ENCODE measurements around the gene CRTAC1.
A peak's percentile ranks its signal among the peaks of the same experiment; 100 is the strongest.

CRTAC1 gene

DNA sequence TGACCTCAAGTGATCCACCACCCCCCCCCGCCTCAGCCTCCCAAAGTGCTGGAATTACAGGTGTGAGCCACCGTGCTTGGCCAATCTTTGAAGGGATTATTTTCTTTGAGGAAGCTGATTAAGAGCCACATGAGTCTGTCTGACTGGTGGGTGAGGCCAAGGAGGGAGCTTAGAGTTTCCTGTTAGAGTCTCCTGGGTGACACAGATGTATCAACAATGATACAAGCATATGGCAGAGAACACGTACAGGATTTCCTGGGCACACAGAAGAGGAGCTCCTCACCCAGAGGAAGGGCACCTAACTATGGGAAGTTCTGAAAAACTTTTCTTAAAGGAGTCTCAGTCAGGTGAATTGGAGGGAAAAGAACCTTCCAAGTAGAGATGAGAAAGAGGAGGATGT, 111.4 kb downstream of the CRTAC1 start:
- DNase-seq: no peak

DNA sequence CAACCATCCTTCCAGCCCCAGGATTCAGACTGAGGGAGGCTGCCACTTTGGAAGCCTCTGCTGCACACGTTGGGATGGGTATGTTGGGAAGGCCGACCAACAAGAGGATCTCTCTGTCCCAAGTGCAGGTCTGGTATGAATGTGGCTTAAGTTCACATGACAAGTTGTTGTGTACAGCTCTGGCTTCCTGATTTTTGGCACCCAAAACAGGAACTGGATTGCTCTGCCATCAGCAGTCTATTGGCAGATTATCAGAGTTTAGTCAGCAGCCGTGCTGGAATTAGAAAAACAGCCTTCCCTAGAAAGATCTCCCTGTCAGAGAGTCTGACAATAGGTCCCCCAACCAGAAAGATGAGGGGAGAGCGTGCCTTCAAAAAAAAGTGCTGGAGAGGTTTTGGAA, 113.8 kb downstream of the CRTAC1 start:
- DNase-seq: no peak

DNA sequence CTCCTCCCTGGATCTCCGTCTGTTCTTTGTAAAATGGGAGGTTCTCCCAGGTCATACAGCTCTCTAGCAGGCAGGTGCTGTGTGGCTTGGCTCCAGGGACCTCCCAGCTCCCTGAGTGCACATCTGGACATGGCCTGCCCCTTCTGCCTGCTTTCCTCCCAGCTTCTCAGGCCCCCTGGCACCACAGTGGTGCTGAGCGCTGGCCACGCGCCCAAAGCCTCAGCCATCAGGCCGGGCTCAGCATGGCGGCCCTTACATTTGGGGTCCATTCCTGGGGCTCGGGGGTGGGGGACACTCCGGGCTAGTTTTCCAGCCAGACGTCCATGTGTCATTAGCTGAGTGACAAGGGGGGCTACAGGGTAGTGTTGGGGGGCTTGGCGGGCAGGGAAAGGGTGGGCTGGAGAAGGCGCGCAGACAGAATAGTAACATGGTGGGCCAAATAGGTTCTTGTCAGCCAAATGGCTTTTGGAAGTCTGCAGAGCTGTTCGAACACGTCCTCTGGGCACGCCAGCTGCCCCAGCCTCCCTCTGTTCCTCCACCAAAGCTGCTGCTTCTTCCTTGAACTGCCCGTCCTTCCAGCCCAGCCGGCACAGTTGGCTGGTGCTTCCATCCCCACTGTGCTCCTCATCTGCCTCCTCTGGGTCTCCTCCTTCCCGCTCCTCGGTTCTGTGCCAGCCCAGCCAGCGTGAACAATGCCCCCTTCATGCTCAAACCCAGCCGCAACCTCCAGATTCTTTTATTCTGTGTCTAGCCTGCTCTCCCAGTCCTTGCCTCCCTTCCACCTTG, 114.9 kb downstream of the CRTAC1 start:
- no peak for DNase-seq

DNA sequence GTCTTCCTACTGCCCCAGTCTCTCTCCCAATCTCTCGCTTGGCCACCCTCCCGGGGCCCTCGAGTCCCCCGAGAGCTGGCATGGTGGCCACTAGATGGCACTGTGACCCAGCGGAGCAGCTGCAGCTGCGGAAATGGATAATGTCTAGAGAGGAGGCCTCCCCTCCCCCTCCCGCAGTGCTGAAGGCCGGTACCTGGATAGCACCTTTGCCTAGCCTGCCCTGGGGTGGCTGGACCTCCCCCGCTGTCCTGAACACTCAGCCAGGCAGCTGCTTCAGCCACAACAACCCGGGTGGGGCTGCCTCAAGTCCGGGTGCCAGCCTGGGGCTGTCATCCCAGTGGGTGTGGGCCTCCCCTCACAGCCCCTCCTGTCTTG, 115.6 kb downstream of the CRTAC1 start:
- DNase-seq: peak; percentile 69

- no peak for DNase-seq
Measured at GRCh38 chr10:97914171-97914836, 116.1 kb downstream of the CRTAC1 start.

DNA sequence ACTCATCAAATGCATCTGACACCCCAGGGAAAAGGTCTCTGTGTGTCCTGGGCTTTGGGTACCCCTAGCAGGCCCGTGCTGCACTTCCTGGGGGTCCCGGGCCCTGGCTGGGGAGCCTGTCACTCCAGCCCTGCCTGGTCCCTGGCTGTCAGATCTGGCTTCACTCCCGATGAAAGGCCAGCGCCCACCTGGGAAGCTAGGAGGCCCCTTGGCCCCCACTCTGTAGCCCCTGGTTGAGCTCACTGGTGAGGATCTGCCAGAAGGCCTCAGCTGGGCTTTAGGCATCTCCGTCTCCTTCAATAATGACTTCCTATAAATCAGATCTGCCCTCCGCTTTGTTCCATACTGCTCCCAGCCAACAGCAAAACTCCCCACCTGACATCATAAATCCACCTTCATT, 116.8 kb downstream of the CRTAC1 start:
- no peak for DNase-seq

DNA sequence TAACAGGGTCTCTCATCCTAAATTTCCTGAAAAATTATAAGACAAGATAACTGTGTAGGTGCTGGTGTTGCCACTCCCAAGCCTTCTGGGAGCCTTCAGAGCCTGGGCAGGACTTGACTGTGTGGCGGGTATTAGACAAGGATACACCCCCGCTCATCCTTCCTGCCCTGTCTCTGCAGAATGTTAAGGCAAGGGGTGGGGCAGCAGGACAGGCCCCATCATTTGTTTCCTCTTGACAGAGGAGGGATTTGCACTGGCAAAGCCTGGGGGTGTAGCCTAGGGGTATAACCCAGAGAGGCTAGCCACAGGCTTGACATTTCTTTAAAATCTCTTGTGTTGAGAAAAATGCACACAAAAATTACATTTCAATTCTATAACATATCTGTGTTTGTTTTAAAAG, 117.2 kb downstream of the CRTAC1 start:
- no peak for DNase-seq

DNA sequence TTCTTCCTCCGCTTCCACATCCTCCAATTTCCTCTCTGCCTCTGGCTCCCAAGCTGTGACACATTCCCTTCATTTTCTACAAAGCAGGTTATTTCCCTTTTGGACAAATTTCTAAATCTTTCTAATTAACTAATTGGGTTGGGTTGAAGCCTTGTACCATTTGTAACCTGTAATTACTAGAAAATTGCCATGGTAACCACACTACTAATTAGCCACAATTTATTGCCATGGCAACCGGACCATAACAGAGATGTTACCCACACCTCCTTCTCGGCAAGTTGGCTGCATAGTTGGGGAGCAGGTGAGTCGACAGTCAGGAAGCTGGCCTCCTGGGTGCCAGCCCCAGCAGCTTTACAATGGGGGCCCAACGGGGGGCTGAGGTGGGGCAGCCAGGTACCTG, 119.2 kb downstream of the CRTAC1 start:
- DNase-seq: no peak

DNA sequence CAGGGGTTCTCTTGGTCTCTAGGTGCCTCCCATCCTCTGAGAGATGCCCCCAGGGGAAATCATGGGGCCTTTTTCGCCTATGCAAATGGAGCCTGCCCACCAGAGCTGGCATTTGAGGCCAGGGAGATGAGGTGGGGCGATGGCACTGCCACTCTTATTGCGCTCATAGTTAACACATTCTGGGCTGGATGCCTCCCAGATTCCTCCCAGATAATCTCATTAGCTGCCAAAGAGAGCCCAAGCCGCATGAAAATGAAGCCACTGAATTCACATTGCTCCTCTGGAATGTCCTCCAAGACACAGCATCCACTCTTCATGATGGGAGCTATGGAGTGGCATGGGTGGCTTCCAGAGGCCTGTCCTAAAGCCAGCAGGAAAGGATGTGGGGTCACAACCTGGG, 119.8 kb downstream of the CRTAC1 start:
- DNase-seq: no peak

- no peak for DNase-seq
Measured at GRCh38 chr10:97907830-97908229, 122.6 kb downstream of the CRTAC1 start.

- DNase-seq: no peak
Measured at GRCh38 chr10:97907211-97907610, 123.2 kb downstream of the CRTAC1 start.

GRCh38 chr10:97905276-97905675, 125.1 kb downstream of the CRTAC1 start:
- DNase-seq: no peak

- no peak for DNase-seq
Measured at GRCh38 chr10:97904576-97904975, 125.8 kb downstream of the CRTAC1 start.

DNA sequence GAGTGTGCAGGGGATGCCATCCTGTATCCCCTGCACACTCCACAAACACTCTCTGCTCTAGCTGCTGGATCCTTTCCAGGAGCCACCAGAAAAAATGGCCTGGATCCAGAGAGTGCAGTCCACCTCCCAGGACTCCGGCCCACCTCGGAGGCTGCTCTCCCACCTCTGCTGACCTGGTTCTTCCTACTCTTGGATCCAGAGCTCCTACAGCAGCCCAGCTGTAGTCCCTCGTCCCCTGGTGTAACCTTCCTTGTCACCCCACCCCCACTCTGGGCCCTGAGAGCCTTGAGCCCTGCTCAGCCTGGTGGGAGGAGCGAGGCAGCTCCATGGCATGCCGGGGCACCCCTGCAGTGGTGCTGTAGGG, 126.4 kb downstream of the CRTAC1 start:
- DNase-seq: peak; percentile 13

DNA sequence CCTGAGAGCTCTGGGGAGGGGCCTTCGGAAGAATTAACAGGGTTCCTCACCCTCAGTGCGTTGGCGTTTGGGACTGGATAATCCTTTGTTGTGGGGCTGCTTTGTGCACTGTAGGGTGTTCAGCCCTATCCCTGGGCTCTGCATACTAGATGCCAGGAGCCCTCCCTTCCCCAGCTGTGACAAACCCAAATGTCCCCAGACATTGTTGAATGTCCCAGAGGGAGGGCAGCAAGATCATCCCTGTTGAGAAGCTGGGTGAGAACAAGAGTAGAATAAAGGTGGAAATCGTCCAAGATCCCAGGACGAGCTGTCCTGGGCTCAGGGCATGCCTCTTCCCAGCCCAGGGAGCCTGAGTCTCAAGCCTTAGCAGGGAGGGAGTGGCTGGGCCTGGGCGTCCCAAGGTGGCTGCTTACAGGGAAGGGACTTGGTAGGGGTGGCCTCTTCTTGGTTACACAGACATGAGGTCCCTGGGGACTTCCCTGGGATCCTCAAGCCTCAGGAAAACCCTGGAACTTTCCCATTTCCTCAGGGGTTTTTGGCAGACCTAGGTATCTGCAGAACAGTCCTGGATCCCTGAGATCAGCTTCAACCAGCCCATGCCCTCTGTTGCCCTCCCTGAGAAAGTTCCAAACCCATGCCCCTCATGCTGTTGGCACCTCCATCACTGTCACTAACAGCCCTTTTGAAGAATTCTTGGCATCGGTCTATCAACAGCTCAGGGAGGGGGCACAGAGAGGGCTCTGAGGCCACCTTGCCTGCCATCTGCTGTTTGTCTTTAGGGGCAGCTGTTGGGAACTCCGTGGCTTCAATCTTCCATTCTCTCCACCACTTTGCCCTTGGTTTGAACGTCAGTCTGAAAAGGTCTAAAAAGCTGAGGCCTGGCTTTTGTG, 127.0 kb downstream of the CRTAC1 start:
- no peak for DNase-seq

DNA sequence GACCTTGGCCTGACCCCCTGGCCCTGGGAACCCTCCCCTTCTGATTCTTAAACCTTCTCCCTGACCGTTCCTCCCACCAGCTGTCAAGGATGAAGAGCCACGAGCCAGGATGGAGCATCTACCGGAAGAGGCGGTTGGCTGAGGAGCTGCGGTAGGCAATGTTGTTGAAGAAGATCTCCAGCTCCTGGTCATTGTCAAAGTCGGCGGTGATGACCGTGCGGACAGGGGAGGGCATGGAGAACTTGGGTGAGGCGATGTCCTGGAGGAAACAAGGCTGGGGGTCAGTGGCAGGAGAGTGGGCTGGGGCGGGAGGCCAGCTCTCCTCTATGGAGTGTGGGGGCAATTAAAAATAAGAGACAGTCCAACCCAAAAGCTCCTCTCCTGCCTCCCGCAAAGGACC, 129.0 kb downstream of the CRTAC1 start:
- no peak for DNase-seq

DNA sequence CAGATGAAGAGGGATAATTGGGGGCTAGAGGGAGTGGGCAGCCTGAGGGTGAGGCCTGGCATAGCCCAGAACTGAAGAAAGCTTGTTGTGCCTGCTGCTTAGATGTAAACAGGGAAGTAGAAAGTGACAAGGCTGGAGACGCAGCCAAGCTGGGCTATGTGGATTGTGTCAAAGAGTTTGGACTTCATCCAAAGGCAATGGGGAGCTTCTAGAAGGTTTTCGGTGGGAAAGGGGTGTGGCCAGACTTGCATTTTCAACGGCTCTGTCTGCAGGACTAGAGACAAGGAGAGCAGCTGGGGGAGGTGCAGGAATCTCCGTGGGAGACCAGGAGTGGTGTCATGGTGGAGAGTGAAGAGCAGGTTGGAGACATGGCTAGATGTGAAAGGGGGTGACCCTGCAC, 132.0 kb downstream of the CRTAC1 start:
- peak; percentile 18 for DNase-seq

- DNase-seq: peak; percentile 56
Measured at GRCh38 chr10:97896756-97897358, 133.6 kb downstream of the CRTAC1 start.

DNA sequence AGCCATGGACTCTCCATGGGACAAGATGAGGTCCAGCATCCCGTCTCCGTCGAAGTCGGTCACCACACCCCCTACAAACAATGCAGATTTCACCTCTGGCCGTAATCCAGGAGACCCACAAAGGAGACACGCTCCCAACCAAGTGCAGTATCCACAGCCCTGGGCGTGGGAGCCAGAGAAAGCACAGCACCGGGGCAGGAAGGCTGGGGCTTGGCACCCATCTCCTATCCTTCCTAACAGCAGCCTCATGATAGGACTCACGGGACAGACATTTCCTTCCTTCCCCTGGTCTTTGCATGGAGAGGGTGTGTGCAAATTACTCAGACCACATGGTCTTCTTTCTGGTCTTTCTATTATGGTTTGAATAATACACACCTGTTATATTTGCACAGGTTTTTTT, 134.5 kb downstream of the CRTAC1 start:
- no peak for DNase-seq

- DNase-seq: no peak
Measured at GRCh38 chr10:97895084-97895483, 135.3 kb downstream of the CRTAC1 start.

DNA sequence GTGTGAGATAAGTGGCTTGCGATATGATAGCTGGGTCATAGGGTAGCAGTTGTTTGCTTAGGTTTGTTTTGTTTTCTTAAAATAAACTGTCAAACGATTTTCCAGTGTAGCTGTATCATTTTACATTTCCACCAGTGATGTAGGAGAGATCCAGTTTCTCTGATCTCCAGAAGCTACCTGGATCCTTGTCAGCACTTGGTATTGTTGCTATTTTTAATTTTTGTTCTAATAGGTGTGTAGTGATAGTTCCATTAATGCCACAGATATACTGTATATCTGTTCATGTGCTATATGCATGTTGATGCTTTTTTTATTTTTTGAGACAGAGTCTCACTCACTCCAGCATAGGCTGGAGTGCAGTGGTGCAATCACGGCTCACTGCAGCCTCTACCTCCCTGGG, 136.3 kb downstream of the CRTAC1 start:
- no peak for DNase-seq

DNA sequence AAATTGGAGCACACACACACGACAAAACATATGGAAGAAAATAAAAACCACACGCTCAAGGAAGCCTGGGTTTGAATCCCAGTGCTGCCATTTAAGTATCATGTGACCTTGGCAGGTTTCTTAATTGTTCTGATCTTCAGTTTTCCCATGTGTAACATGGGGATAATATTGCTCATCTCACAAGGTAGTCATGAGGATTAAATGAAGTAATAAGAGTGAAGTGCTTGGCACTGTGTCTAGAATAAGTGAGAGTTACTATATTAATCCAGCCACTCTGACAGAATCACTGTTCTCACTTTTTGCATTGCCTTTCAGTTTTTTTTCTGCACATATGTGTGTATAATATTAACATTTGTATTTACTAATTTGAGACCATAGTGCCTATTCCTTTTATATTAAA, 137.5 kb downstream of the CRTAC1 start:
- DNase-seq: no peak

- DNase-seq: no peak
Measured at GRCh38 chr10:97892506-97892905, 137.9 kb downstream of the CRTAC1 start.

All from DMS153 (cell line).